Measurements from ENCODE around the gene ARAP1. TPM values are rescaled to one million over a fixed set of nuclear protein-coding genes. Genes with fewer than 3 reads are reported as not detected.

ARAP1 gene
- total and polyA plus RNA-seq, 2 of the 8 experiments (the other 6 are each of a cell fraction or from before 2014, with no cell fraction given), result 25.7 to 61.6 TPM

GRCh38 chr11:72764503-72764902, 12.3 kb upstream of the ARAP1 start:
- Histone ChIP-seq H3K18ac (ENCODE audit: extremely low read depth, low read length) (peak overlapping the region; percentile 15; the same call in 1 of the 2 replicates), H4K20me1 (replicated peaks in 1 of 2; ENCODE audit: control insufficient read depth in 1 of 2, insufficient read depth in 2 of 2, low read length in 2 of 2) (no peaks in the 10 kb centered on the region), H3K4me3 (ENCODE audit: extremely low read depth in 1 of 4, insufficient read depth in 2 of 4, low read depth in 3 of 4, low read length in 4 of 4) (no peak overlapping the region), H2BK15ac (ENCODE audit: low read length) (0 out of 2 replicates have a peak overlapping the region, but pooled peaks have one; percentile 29), H2AK5ac (ENCODE audit: low read depth, low read length) (no peak overlapping the region), H4K8ac (ENCODE audit: extremely low read depth, insufficient read depth, low read length) (peak overlapping the region; percentile 45), H3K14ac (ENCODE audit: insufficient read length) (no peak overlapping the region), H2BK120ac (replicated peaks; ENCODE audit: low read depth, low read length) (no peak overlapping the region), H3K4me1 (replicated peaks in 1 of 4; ENCODE audit: control insufficient read depth in 3 of 4, insufficient read depth in 4 of 4, low read length in 3 of 4) (peaks cover 0 to 26% (median 16%) of the 10 kb centered on the region in 4 experiments; a peak in 6 of 7 replicates), H3K9ac (replicated peaks in 1 of 4; ENCODE audit: extremely low read depth in 1 of 4, low read depth in 3 of 4, low read length in 3 of 4) (no peak overlapping the region), H3K79me2 (ENCODE audit: control insufficient read depth in 1 of 2, insufficient read depth in 2 of 2, low read length in 2 of 2) (no peaks in the 10 kb centered on the region), H2BK12ac (ENCODE audit: low read depth, low read length) (no peak overlapping the region), H4K91ac (replicated peaks; ENCODE audit: insufficient read length, low read length) (no peak overlapping the region), H3K4me2 (ENCODE audit: insufficient read depth in 1 of 2, low read depth in 2 of 2, low read length in 2 of 2) (peak overlapping the region in 1 of 2 experiments; percentile 21; a peak in 2 of 4 replicates), H2BK20ac (ENCODE audit: low read length) (peak overlapping the region; percentile 48; the same call in 1 of the 2 replicates), H3K56ac (replicated peaks; ENCODE audit: insufficient read length, low read depth, low read length) (no peak overlapping the region), H2BK5ac (ENCODE audit: low read depth, low read length) (no peak overlapping the region), H3K23me2 (ENCODE audit: low read depth, low read length) (no peaks in the 10 kb centered on the region), H2AFZ (ENCODE audit: low read length) (no peak overlapping the region), H3K27ac (ENCODE audit: low read depth, low read length) (no peak overlapping the region), H4K5ac (ENCODE audit: insufficient read length, low read depth, low read length) (peak overlapping the region; percentile 10), H3K9me3 (ENCODE audit: insufficient read depth in 2 of 2, low read depth in 1 of 2, low read length in 1 of 2) (no peaks in the 10 kb centered on the region), H3K4ac (replicated peaks; ENCODE audit: insufficient read length, low read depth, low read length) (no peak overlapping the region), H3K79me1 (ENCODE audit: low read depth, low read length) (peaks cover 3% of the 10 kb centered on the region), H3K36me3 (ENCODE audit: control insufficient read depth in 2 of 4, insufficient read depth in 4 of 4, low read length in 3 of 4) (no peaks in the 10 kb centered on the region), H3K27me3 (replicated peaks in 1 of 4; ENCODE audit: control insufficient read depth in 3 of 4, extremely low read depth in 1 of 4, insufficient read depth in 3 of 4, low read length in 3 of 4) (no peaks in the 10 kb centered on the region), H3K23ac (ENCODE audit: insufficient read length) (no peak overlapping the region)
- ChIA-PET POLR2A (ENCODE audit: partially characterized antibody) (interaction anchor here (0.6 to 2.6 kb wide), 4 partner anchors 11 to 48 kb away, joined by 3 to 10 read pairs (median 4); no protein-coding TSS in a partner anchor), CTCF (ENCODE audit: partially characterized antibody) (interaction anchor here (0.8 to 3.1 kb wide), 8 partner anchors 10 to 421 kb away, joined by 3 to 21 read pairs (median 3); partner anchors contain the start of gene STARD10)
- FAIRE-seq (peak; percentile 24), DNase-seq (ENCODE audit: low read depth in 1 of 2, low spot score in 2 of 2) (peak; percentile 74 to 82)
- WGBS, 2 experiments (ENCODE audit: extremely low coverage in 1 of 2, insufficient coverage in 1 of 2, insufficient read length in 1 of 2, insufficient replicate concordance in 2 of 2, low coverage in 1 of 2, low lambda C conversion rate in 2 of 2, missing lambda C conversion rate in 1 of 2), result 14% methylated on average over 11 of the region's 13 CpGs; no CpG with 5 or more reads in 1 of the 2 experiments
- peak; percentile 59; the same call in 1 of the 2 replicates for TF ChIP-seq RFX5 (IDR thresholded peaks at IDR 0.05; ENCODE audit: borderline replicate concordance, low read depth, low read length)
- TF ChIP-seq RAD21 (IDR thresholded peaks at IDR 0.05 in 1 of 2, conservative IDR thresholded peaks at IDR 0.05 in 1 of 2; ENCODE audit: low read depth in 2 of 2, low read length in 2 of 2), result peak; percentile 62 to 77
- TF ChIP-seq CEBPB (IDR thresholded peaks at IDR 0.05; ENCODE audit: low read depth, low read length), result 0 out of 2 replicates have a peak, but pooled peaks have one; percentile 29
- TF ChIP-seq TCF12 (IDR thresholded peaks at IDR 0.05; ENCODE audit: low read depth, low read length), result 0 out of 2 replicates have a peak, but pooled peaks have one; percentile 66
- TF ChIP-seq, protein P1, sequence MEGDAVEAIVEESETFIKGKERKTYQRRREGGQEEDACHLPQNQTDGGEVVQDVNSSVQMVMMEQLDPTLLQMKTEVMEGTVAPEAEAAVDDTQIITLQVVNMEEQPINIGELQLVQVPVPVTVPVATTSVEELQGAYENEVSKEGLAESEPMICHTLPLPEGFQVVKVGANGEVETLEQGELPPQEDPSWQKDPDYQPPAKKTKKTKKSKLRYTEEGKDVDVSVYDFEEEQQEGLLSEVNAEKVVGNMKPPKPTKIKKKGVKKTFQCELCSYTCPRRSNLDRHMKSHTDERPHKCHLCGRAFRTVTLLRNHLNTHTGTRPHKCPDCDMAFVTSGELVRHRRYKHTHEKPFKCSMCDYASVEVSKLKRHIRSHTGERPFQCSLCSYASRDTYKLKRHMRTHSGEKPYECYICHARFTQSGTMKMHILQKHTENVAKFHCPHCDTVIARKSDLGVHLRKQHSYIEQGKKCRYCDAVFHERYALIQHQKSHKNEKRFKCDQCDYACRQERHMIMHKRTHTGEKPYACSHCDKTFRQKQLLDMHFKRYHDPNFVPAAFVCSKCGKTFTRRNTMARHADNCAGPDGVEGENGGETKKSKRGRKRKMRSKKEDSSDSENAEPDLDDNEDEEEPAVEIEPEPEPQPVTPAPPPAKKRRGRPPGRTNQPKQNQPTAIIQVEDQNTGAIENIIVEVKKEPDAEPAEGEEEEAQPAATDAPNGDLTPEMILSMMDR (IDR thresholded peaks at IDR 0.05; ENCODE audit: control extremely low read depth in 1 of 3, insufficient read depth in 1 of 3, low read depth in 1 of 3, low read length in 3 of 3), result peak; percentile 62 to 67 (median 64)
- TF ChIP-seq TEAD4 (IDR thresholded peaks at IDR 0.05; ENCODE audit: low read depth, low read length), result peak; percentile 16; the same call in 1 of the 2 replicates
- TF ChIP-seq BRCA1 (IDR thresholded peaks at IDR 0.05; ENCODE audit: low read depth, low read length), result no peak
- TF ChIP-seq FOSL1 (IDR thresholded peaks at IDR 0.05; ENCODE audit: insufficient read depth, low read depth, low read length), result no peak
- TF ChIP-seq, protein P2, sequence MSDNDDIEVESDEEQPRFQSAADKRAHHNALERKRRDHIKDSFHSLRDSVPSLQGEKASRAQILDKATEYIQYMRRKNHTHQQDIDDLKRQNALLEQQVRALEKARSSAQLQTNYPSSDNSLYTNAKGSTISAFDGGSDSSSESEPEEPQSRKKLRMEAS (IDR thresholded peaks at IDR 0.05), result no peak
- TF ChIP-seq YY1 (IDR thresholded peaks at IDR 0.05; ENCODE audit: low read depth, low read length), result peak; percentile 82; the same call in 1 of the 2 replicates

All from H1 (cell line).